HG03558 (cell line): ENCODE results near the gene CNPY4.
"Not testable (repeated sequence)": the region's sequence is repeated elsewhere in the genome, so short reads cannot be mapped to it uniquely, and the experiment has no call there.

Experiments used
- ATAC-seq: cut with Tn5 transposase; IDR thresholded peaks from one replicate; pipeline ENCODE4 v1.9.1; 2021; ENCODE audit warnings: moderate number of reproducible peaks; ENCODE audit not compliant: unreplicated experiment; ENCODE audit errors: extremely low read depth

The CNPY4 gene

GRCh38 chr7:100118388-100119071, 904 bp upstream of the CNPY4 start:
- no peak for ATAC-seq

GRCh38 chr7:100119970-100120732, 717 bp downstream of the CNPY4 start:
- no peak for ATAC-seq

GRCh38 chr7:100120733-100121036, 1.3 kb downstream of the CNPY4 start:
- ATAC-seq: no peak

- ATAC-seq: no peak
Measured at GRCh38 chr7:100122067-100122466, 2.6 kb downstream of the CNPY4 start.

- ATAC-seq: no peak
Measured at GRCh38 chr7:100122568-100122967, 3.1 kb downstream of the CNPY4 start.

- no peak for ATAC-seq
Measured at GRCh38 chr7:100124301-100125230, 5.1 kb downstream of the CNPY4 start.

GRCh38 chr7:100126239-100126930, 7.0 kb downstream of the CNPY4 start:
- no peak for ATAC-seq

GRCh38 chr7:100126931-100127865, 7.8 kb downstream of the CNPY4 start, which contains the start of gene MBLAC1:
Gene MBLAC1 (plus strand): TSS chr7:100126967. CDS start chr7:100127396, 429 bp downstream.
- ATAC-seq: no peak

- ATAC-seq: no peak
Measured at GRCh38 chr7:100127866-100128636, 8.6 kb downstream of the CNPY4 start.

GRCh38 chr7:100128637-100128963, 9.2 kb downstream of the CNPY4 start:
- no peak for ATAC-seq

- ATAC-seq: not testable (repeated sequence)
Measured at GRCh38 chr7:100130220-100130607, 10.8 kb downstream of the CNPY4 start.

- ATAC-seq: no peak
Measured at GRCh38 chr7:100130608-100131453, 11.4 kb downstream of the CNPY4 start.

- no peak for ATAC-seq
Measured at GRCh38 chr7:100132126-100132525, 12.7 kb downstream of the CNPY4 start.

GRCh38 chr7:100132697-100133151, 13.3 kb downstream of the CNPY4 start:
- peak; percentile 70 for ATAC-seq

- no peak for ATAC-seq
Measured at GRCh38 chr7:100137851-100138760, 18.7 kb downstream of the CNPY4 start.

- ATAC-seq: no peak
Measured at GRCh38 chr7:100141555-100141949, 22.1 kb downstream of the CNPY4 start.

- ATAC-seq: no peak
Measured at GRCh38 chr7:100142461-100142860, 23.0 kb downstream of the CNPY4 start.
